Liver (tissue), 9 donors: ENCODE measurements around the gene NCAPG2. TPM values are rescaled to one million over a fixed set of nuclear protein-coding genes. Genes with fewer than 3 reads are reported as not detected.

Experiments used
- DNase-seq: peaks from one replicate; pipeline ENCODE4 v3.0.0-alpha.2; 2017; ENCODE audit warnings: low spot score
- H3K27ac ChIP-seq, 2 donors: one replicate each; pipeline ENCODE4 v1.7.0; 2013; ENCODE audit warnings: inconsistent platforms in 2 of 2, low read length in 2 of 2, control low read depth in 1 of 2, low read depth in 1 of 2, mild to moderate bottlenecking in 1 of 2
- H3K27me3 ChIP-seq, 4 donors: one replicate each; pipeline versions ENCODE4 v1.6.1 to v1.7.0; 2013; ENCODE audit warnings: low read length in 3 of 4, inconsistent platforms in 1 of 4, mild to moderate bottlenecking in 1 of 4, moderate library complexity in 1 of 4; ENCODE audit not compliant: control insufficient read depth in 4 of 4, insufficient read depth in 4 of 4
- H3K36me3 ChIP-seq, 4 donors: one replicate each; pipeline versions ENCODE4 v1.6.1 to v1.7.0; 2013; ENCODE audit warnings: low read length in 3 of 4, mild to moderate bottlenecking in 3 of 4, low read depth in 1 of 4, moderate library complexity in 1 of 4; ENCODE audit not compliant: control insufficient read depth in 4 of 4, insufficient read depth in 3 of 4
- H3K4me1 ChIP-seq, 4 donors: one replicate each; pipeline versions ENCODE4 v1.6.1 to v1.7.0; 2013; ENCODE audit warnings: low read length in 3 of 4, mild to moderate bottlenecking in 3 of 4, moderate library complexity in 1 of 4; ENCODE audit not compliant: control insufficient read depth in 4 of 4, insufficient read depth in 4 of 4
- H3K4me3 ChIP-seq, 3 donors: one replicate each; pipeline versions ENCODE4 v1.6.1 to v1.7.0; 2013; ENCODE audit warnings: low read length in 3 of 3, control low read depth in 1 of 3, low read depth in 1 of 3, mild to moderate bottlenecking in 1 of 3
- H3K9ac ChIP-seq, 2 donors: one replicate each; pipeline ENCODE4 v1.7.0; 2013; ENCODE audit warnings: low read length in 2 of 2, mild to moderate bottlenecking in 2 of 2, moderate library complexity in 2 of 2, control low read depth in 1 of 2, low read depth in 1 of 2
- H3K9me3 ChIP-seq, 4 donors: one replicate each; pipeline versions ENCODE4 v1.6.1 to v1.7.0; 2013; ENCODE audit warnings: low read length in 3 of 4; ENCODE audit not compliant: control insufficient read depth in 4 of 4
- EGR1 ChIP-seq, 2 donors: IDR thresholded peaks; 2 replicates each; pipeline ENCODE4 v1.6.1; 2016 to 2018; ENCODE audit warnings: antibody characterized with exemption in 2 of 2, low read depth in 2 of 2
- FOXA1 ChIP-seq: IDR thresholded peaks from 2 replicates; pipeline ENCODE4 v1.6.1; 2016; ENCODE audit warnings: antibody characterized with exemption
- FOXA2 ChIP-seq: IDR thresholded peaks from 2 replicates; pipeline ENCODE4 v1.6.1; 2016; ENCODE audit warnings: antibody characterized with exemption
- GABPA ChIP-seq, 2 donors: IDR thresholded peaks in 1 of 2; conservative IDR thresholded peaks in 1 of 2; 2 replicates each; pipeline ENCODE4 v1.6.1; 2016; ENCODE audit warnings: antibody characterized with exemption in 2 of 2, mild to moderate bottlenecking in 1 of 2, moderate library complexity in 1 of 2
- HNF4A ChIP-seq, 2 donors: conservative IDR thresholded peaks; 2 replicates each; pipeline ENCODE4 v1.6.1; 2016; ENCODE audit warnings: antibody characterized with exemption in 2 of 2, mild to moderate bottlenecking in 2 of 2
- HNF4G ChIP-seq: IDR thresholded peaks from 2 replicates; pipeline ENCODE4 v1.6.1; 2016; ENCODE audit warnings: antibody characterized with exemption
- JUND ChIP-seq, 2 donors: IDR thresholded peaks; 2 replicates each; pipeline ENCODE4 v1.6.1; 2016; ENCODE audit warnings: antibody characterized with exemption in 2 of 2
- NR2F2 ChIP-seq: IDR thresholded peaks from 2 replicates; pipeline ENCODE4 v1.6.1; 2016; ENCODE audit warnings: antibody characterized with exemption
- RAD21 ChIP-seq, 2 donors: IDR thresholded peaks; 2 replicates each; pipeline ENCODE4 v1.6.1; 2016; ENCODE audit warnings: antibody characterized with exemption in 2 of 2, mild to moderate bottlenecking in 2 of 2
- RXRA ChIP-seq, 2 donors: IDR thresholded peaks; 2 replicates each; pipeline ENCODE4 v1.6.1; 2017 to 2018; ENCODE audit warnings: antibody characterized with exemption in 2 of 2, mild to moderate bottlenecking in 1 of 2
- SP1 ChIP-seq: IDR thresholded peaks from 2 replicates; pipeline ENCODE4 v1.6.1; 2018; ENCODE audit warnings: antibody characterized with exemption, mild to moderate bottlenecking
- TAF1 ChIP-seq: conservative IDR thresholded peaks from 2 replicates; pipeline ENCODE4 v1.6.1; 2016; ENCODE audit warnings: antibody characterized with exemption, mild to moderate bottlenecking
- YY1 ChIP-seq: IDR thresholded peaks from 2 replicates; pipeline ENCODE4 v1.6.1; 2016; ENCODE audit warnings: antibody characterized with exemption, mild to moderate bottlenecking
- WGBS: extraction: QIAGEN DNeasy Blood & Tissue Kit; methylation state at CpG from one replicate; pipeline ENCODE4 v1.1.7; 2013; 5-methylcytosine and 5-hydroxymethylcytosine counted together
- polyA plus RNA-seq, 2 donors: library from polyadenylated mRNA; stranded (reverse) in 1 of 2; unstranded in 1 of 2; fragments of 200-250 nt in 1 of 2; fragments of >200 nt in 1 of 2; fragmentation: Nextera tagmentation in 1 of 2; extraction: Ambion mirVana in 1 of 2; gene quantifications; one replicate each; pipeline versions ENCODE4 v1.2.1 to v1.2.3, GENCODE V29; 2013 to 2015
- total RNA-seq, 2 donors: library from RNA; depleted of rRNA; stranded (reverse); fragments of >200 nt; gene quantifications; one replicate each; pipeline ENCODE4 v1.2.3, GENCODE V29; 2014
- TF ChIP-seq, protein P1 (sequence below): IDR thresholded peaks from 2 replicates; pipeline ENCODE4 v1.6.1; 2016; ENCODE audit warnings: antibody characterized with exemption
- TF ChIP-seq, protein P2 (sequence below): fragments of 150-350 bp; IDR thresholded peaks from 2 replicates; pipeline ENCODE4 v1.5.1; 2017; ENCODE audit warnings: improper control_type of control experiment, low read depth, low read length; ENCODE audit not compliant: missing input control
- TF ChIP-seq, protein P3 (sequence below): IDR thresholded peaks from 2 replicates; pipeline ENCODE4 v1.6.1; 2016; ENCODE audit warnings: antibody characterized with exemption
- TF ChIP-seq, protein P4 (sequence below): IDR thresholded peaks from 2 replicates; pipeline ENCODE4 v1.6.1; 2016; ENCODE audit warnings: antibody characterized with exemption, mild to moderate bottlenecking
- donor health status: healthy.
- donor health status: healthy.
- donor health status: healthy.
- donor health status: healthy.
- donor health status: healthy.

Gene NCAPG2
- total and polyA plus RNA-seq, 4 donors, result 0.89 to 37.4 (median 3.7) TPM

DNA sequence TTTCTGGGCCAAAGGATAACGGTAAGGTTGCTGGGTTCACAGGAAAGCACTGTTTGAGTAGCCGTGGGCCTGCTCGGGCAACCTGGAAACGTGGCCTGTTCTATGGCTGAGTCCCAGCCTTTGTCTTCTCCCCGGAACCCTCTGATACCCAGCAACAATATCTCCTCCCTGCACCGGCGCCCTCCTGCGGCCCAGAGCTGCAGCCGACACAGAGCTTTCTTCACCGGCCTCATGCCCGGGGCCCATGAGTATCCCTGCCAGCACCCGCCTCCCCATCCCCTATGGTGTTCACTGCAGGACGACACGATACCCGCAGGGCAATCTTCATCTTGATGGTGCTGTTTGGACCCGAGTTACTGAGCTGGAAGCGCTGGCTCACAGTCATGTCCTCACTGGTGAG lies 38.6 kb upstream of the NCAPG2 start:
- Histone ChIP-seq H3K27ac (no peak overlapping the region), H3K4me1 (no peaks in the 10 kb centered on the region), H3K4me3 (no peak overlapping the region), H3K36me3 (peaks cover 9 to 50% (median 25%) of the 10 kb centered on the region in 4 donors), H3K27me3 (no peaks in the 10 kb centered on the region), H3K9me3 (no peaks in the 10 kb centered on the region), H3K9ac (no peak overlapping the region)
- WGBS, result 97% methylated on average over 17 of the region's 17 CpGs
- DNase-seq, result no peak
- TF ChIP-seq, protein P1, sequence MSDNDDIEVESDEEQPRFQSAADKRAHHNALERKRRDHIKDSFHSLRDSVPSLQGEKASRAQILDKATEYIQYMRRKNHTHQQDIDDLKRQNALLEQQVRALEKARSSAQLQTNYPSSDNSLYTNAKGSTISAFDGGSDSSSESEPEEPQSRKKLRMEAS, result no peak
- TF ChIP-seq HNF4A (conservative IDR thresholded peaks at IDR 0.05) (no peak), FOXA1 (no peak), FOXA2 (no peak), RXRA (IDR thresholded peaks at IDR 0.05) (no peak), GABPA (IDR thresholded peaks at IDR 0.05 in 1 of 2, conservative IDR thresholded peaks at IDR 0.05 in 1 of 2) (no peak), RAD21 (IDR thresholded peaks at IDR 0.05) (no peak), SP1 (no peak), JUND (IDR thresholded peaks at IDR 0.05) (no peak), YY1 (no peak), HNF4G (no peak), NR2F2 (no peak), TAF1 (no peak), EGR1 (IDR thresholded peaks at IDR 0.05; ENCODE audit: low read depth in 2 of 2) (no peak)
- TF ChIP-seq, protein P2, sequence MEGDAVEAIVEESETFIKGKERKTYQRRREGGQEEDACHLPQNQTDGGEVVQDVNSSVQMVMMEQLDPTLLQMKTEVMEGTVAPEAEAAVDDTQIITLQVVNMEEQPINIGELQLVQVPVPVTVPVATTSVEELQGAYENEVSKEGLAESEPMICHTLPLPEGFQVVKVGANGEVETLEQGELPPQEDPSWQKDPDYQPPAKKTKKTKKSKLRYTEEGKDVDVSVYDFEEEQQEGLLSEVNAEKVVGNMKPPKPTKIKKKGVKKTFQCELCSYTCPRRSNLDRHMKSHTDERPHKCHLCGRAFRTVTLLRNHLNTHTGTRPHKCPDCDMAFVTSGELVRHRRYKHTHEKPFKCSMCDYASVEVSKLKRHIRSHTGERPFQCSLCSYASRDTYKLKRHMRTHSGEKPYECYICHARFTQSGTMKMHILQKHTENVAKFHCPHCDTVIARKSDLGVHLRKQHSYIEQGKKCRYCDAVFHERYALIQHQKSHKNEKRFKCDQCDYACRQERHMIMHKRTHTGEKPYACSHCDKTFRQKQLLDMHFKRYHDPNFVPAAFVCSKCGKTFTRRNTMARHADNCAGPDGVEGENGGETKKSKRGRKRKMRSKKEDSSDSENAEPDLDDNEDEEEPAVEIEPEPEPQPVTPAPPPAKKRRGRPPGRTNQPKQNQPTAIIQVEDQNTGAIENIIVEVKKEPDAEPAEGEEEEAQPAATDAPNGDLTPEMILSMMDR, result no peak
- TF ChIP-seq, protein P3, sequence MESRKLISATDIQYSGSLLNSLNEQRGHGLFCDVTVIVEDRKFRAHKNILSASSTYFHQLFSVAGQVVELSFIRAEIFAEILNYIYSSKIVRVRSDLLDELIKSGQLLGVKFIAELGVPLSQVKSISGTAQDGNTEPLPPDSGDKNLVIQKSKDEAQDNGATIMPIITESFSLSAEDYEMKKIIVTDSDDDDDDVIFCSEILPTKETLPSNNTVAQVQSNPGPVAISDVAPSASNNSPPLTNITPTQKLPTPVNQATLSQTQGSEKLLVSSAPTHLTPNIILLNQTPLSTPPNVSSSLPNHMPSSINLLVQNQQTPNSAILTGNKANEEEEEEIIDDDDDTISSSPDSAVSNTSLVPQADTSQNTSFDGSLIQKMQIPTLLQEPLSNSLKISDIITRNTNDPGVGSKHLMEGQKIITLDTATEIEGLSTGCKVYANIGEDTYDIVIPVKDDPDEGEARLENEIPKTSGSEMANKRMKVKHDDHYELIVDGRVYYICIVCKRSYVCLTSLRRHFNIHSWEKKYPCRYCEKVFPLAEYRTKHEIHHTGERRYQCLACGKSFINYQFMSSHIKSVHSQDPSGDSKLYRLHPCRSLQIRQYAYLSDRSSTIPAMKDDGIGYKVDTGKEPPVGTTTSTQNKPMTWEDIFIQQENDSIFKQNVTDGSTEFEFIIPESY, result no peak
- TF ChIP-seq, protein P4, sequence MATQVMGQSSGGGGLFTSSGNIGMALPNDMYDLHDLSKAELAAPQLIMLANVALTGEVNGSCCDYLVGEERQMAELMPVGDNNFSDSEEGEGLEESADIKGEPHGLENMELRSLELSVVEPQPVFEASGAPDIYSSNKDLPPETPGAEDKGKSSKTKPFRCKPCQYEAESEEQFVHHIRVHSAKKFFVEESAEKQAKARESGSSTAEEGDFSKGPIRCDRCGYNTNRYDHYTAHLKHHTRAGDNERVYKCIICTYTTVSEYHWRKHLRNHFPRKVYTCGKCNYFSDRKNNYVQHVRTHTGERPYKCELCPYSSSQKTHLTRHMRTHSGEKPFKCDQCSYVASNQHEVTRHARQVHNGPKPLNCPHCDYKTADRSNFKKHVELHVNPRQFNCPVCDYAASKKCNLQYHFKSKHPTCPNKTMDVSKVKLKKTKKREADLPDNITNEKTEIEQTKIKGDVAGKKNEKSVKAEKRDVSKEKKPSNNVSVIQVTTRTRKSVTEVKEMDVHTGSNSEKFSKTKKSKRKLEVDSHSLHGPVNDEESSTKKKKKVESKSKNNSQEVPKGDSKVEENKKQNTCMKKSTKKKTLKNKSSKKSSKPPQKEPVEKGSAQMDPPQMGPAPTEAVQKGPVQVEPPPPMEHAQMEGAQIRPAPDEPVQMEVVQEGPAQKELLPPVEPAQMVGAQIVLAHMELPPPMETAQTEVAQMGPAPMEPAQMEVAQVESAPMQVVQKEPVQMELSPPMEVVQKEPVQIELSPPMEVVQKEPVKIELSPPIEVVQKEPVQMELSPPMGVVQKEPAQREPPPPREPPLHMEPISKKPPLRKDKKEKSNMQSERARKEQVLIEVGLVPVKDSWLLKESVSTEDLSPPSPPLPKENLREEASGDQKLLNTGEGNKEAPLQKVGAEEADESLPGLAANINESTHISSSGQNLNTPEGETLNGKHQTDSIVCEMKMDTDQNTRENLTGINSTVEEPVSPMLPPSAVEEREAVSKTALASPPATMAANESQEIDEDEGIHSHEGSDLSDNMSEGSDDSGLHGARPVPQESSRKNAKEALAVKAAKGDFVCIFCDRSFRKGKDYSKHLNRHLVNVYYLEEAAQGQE, result no peak
